Neural progenitor cell (in vitro differentiated cells): ENCODE data around the gene BCL2L2. TPM values are rescaled to one million over a fixed set of nuclear protein-coding genes. Genes with fewer than 3 reads are reported as not detected.

Experiments
- DNase-seq: peaks from one replicate; pipeline ENCODE4 v3.0.0-alpha.2; 2016; ENCODE audit warnings: low spot score
- H2AFZ ChIP-seq: fragments of 200-600 bp; sonication (generic); replicated peaks from 2 replicates; pipeline ENCODE4 v1.6.1; 2016; ENCODE audit warnings: antibody characterized with exemption
- H3F3A ChIP-seq: fragments of 200-600 bp; sonication (generic); 2 replicates; pipeline ENCODE4 v1.6.1; 2016; ENCODE audit warnings: antibody characterized with exemption, low read depth
- H3K27ac ChIP-seq: fragments of 200-600 bp; sonication (generic); 2 replicates; pipeline ENCODE4 v1.5.1; 2016; ENCODE audit warnings: mild to moderate bottlenecking
- H3K27me3 ChIP-seq: fragments of 200-600 bp; sonication (generic); 2 replicates; pipeline ENCODE4 v1.6.1; 2016; ENCODE audit warnings: mild to moderate bottlenecking, moderate library complexity
- H3K36me3 ChIP-seq: fragments of 200-600 bp; sonication (generic); 2 replicates; pipeline ENCODE4 v1.5.1; 2016
- H3K4me1 ChIP-seq: fragments of 200-600 bp; sonication (generic); 2 replicates; pipeline ENCODE4 v1.6.1; 2016; ENCODE audit warnings: mixed run types
- H3K4me2 ChIP-seq: fragments of 200-600 bp; sonication (generic); 2 replicates; pipeline ENCODE4 v1.6.1; 2016
- H3K4me3 ChIP-seq: fragments of 200-600 bp; sonication (generic); 2 replicates; pipeline ENCODE4 v1.5.1; 2016
- H3K79me2 ChIP-seq: fragments of 200-600 bp; sonication (generic); 2 replicates; pipeline ENCODE4 v1.6.1; 2016; ENCODE audit warnings: low read depth
- H3K9ac ChIP-seq: fragments of 200-600 bp; sonication (generic); 2 replicates; pipeline ENCODE4 v1.6.1; 2016
- H3K9me3 ChIP-seq: fragments of 200-600 bp; sonication (generic); 2 replicates; pipeline ENCODE4 v1.5.1; 2016; ENCODE audit warnings: low read depth
- H4K20me1 ChIP-seq: fragments of 200-600 bp; sonication (generic); 2 replicates; pipeline ENCODE4 v1.6.1; 2016; ENCODE audit warnings: low read depth
- H3K27ac Mint-ChIP-seq: 3 replicates; pipeline ENCODE4 v1.8.0; 2021; ENCODE audit warnings: mixed read lengths
- H3K27me3 Mint-ChIP-seq: 2 replicates; pipeline ENCODE4 v1.8.0; 2022; ENCODE audit warnings: low read depth, mild to moderate bottlenecking, inconsistent platforms, moderate library complexity, mixed read lengths; ENCODE audit not compliant: insufficient read depth
- H3K36me3 Mint-ChIP-seq: 3 replicates; pipeline ENCODE4 v1.8.0; 2021; ENCODE audit warnings: mixed read lengths
- H3K4me1 Mint-ChIP-seq: 3 replicates; pipeline ENCODE4 v1.8.0; 2021; ENCODE audit warnings: mixed read lengths
- H3K4me3 Mint-ChIP-seq: 3 replicates; pipeline ENCODE4 v1.8.0; 2021; ENCODE audit warnings: mild to moderate bottlenecking, moderate library complexity, mixed read lengths
- H3K9me3 Mint-ChIP-seq: 3 replicates; pipeline ENCODE4 v1.8.0; 2020; ENCODE audit warnings: mixed read lengths
- CTCF ChIP-seq: fragments of 200-600 bp; sonication (generic); IDR thresholded peaks from 2 replicates; pipeline ENCODE4 v1.5.1; 2017; ENCODE audit warnings: antibody characterized with exemption, mild to moderate bottlenecking
- EZH2 ChIP-seq: fragments of 200-600 bp; sonication (generic); IDR thresholded peaks from 2 replicates; pipeline ENCODE4 v1.6.1; 2017; ENCODE audit warnings: antibody characterized with exemption, mild to moderate bottlenecking, moderate library complexity
- EZH2phosphoT487 ChIP-seq: fragments of 200-600 bp; sonication (generic); IDR thresholded peaks from 2 replicates; pipeline ENCODE4 v1.6.1; 2017; ENCODE audit warnings: antibody characterized with exemption
- total RNA-seq: library from RNA; depleted of rRNA; stranded (reverse); fragments of >200 nt; gene quantifications from 2 replicates; pipeline ENCODE4 v1.2.3, GENCODE V29; 2015; ENCODE audit warnings: low replicate concordance

Gene BCL2L2
- total RNA-seq, 1 donor from 2014 or later: 14.9 TPM

- Histone ChIP-seq H3K4me3 (no peak overlapping the region), H3K9ac (no peak overlapping the region), H3K79me2 (peaks cover 3% of the 10 kb centered on the region), H3K4me1 (peaks cover 5% of the 10 kb centered on the region), H3K9me3 (no peaks in the 10 kb centered on the region), H3K27ac (no peak overlapping the region), H3K36me3 (no peaks in the 10 kb centered on the region), H4K20me1 (peaks cover 39% of the 10 kb centered on the region), H3K4me2 (no peak overlapping the region), H3F3A (peaks cover 70% of the 10 kb centered on the region), H2AFZ (no peak overlapping the region), H3K27me3 (peaks cover 9% of the 10 kb centered on the region)
- Mint-ChIP-seq H3K9me3 (peaks cover 8% of the 10 kb centered on the region), H3K27ac (no peak overlapping the region), H3K27me3 (peaks cover 19% of the 10 kb centered on the region), H3K36me3 (peaks cover 25% of the 10 kb centered on the region), H3K4me3 (no peak overlapping the region), H3K4me1 (peaks cover 22% of the 10 kb centered on the region)
- no peak for DNase-seq
- TF ChIP-seq EZH2 (no peak), EZH2phosphoT487 (no peak), CTCF (no peak)
Measured at GRCh38 chr14:23354990-23355389, 48.4 kb downstream of the BCL2L2 start.

GRCh38 chr14:23355871-23356435 lies 49.3 kb downstream of the BCL2L2 start:
- H3K4me3 ChIP-seq: no peak overlapping the region
- no peaks in the 10 kb centered on the region for H3K36me3 ChIP-seq
- H4K20me1 ChIP-seq: peaks cover 49% of the 10 kb centered on the region
- Mint-ChIP-seq H3K36me3 (peaks cover 22% of the 10 kb centered on the region), H3K27ac (no peak overlapping the region), H3K4me3 (no peak overlapping the region), H3K4me1 (peaks cover 24% of the 10 kb centered on the region), H3K9me3 (peaks cover 4% of the 10 kb centered on the region), H3K27me3 (peaks cover 19% of the 10 kb centered on the region)
- peaks cover 6% of the 10 kb centered on the region for H3K79me2 ChIP-seq
- peaks cover 75% of the 10 kb centered on the region for H3F3A ChIP-seq
- H3K27me3 ChIP-seq: peaks cover 9% of the 10 kb centered on the region
- H3K9ac ChIP-seq: no peak overlapping the region
- peaks cover 5% of the 10 kb centered on the region for H3K4me1 ChIP-seq
- no peaks in the 10 kb centered on the region for H3K9me3 ChIP-seq
- H3K4me2 ChIP-seq: no peak overlapping the region
- H3K27ac ChIP-seq: peak overlapping the region; percentile 51
- no peak for DNase-seq
- TF ChIP-seq EZH2 (no peak), CTCF (no peak), EZH2phosphoT487 (no peak)
- H2AFZ ChIP-seq: no peak overlapping the region

- no peak overlapping the region for H3K4me3 Mint-ChIP-seq
- no peak overlapping the region for H3K27ac Mint-ChIP-seq
- peaks cover 12% of the 10 kb centered on the region for H3K79me2 ChIP-seq
Measured at GRCh38 chr14:23356662-23357061, 50.0 kb downstream of the BCL2L2 start.

More at GRCh38 chr14:23356662-23357061, 50.0 kb downstream of the BCL2L2 start:
- no peak overlapping the region for H3K9ac ChIP-seq
- peaks cover 79% of the 10 kb centered on the region for H3F3A ChIP-seq
- no peak for DNase-seq
- peaks cover 50% of the 10 kb centered on the region for H4K20me1 ChIP-seq
- H3K4me3 ChIP-seq: no peak overlapping the region
- H3K4me1 ChIP-seq: peaks cover 3% of the 10 kb centered on the region
- H3K4me1 Mint-ChIP-seq: peaks cover 23% of the 10 kb centered on the region
- H3K27me3 ChIP-seq: peaks cover 2% of the 10 kb centered on the region
- H3K36me3 Mint-ChIP-seq: peaks cover 23% of the 10 kb centered on the region
- H3K4me2 ChIP-seq: no peak overlapping the region
- peaks cover 15% of the 10 kb centered on the region for H3K27me3 Mint-ChIP-seq
- no peaks in the 10 kb centered on the region for H3K9me3 ChIP-seq
- TF ChIP-seq EZH2phosphoT487: no peak
- no peak for TF ChIP-seq EZH2
- TF ChIP-seq CTCF: no peak
- no peaks in the 10 kb centered on the region for H3K36me3 ChIP-seq
- H3K27ac ChIP-seq: peak overlapping the region; percentile 17
- no peak overlapping the region for H2AFZ ChIP-seq
- no peaks in the 10 kb centered on the region for H3K9me3 Mint-ChIP-seq
